Limb (tissue), 2 donors: ENCODE measurements around the gene OBI1.

Experiments
- DNase-seq, 2 donors: peaks; one replicate each; pipeline ENCODE4 v3.0.0-alpha.2; 2016; ENCODE audit errors: extremely low spot score in 2 of 2

Gene OBI1

DNA sequence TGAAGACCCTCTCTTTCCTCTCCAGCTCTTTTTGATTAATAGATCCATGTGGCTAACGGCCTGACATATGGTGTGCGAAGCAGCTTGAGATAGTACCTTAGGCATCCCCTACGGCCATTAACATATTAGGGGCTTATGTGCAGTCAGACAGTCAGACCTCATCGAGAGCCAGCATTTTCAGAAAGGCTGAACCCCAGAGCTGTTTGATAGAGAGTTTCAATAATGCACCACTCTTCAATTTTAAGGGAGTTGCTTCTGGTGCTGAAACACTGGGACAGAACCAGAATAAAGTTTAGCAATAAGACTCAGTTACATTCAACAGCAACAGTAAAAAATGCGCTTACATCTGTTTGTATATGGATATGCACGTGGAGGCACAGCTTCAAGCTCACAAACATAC lies 66.4 kb downstream of the OBI1 start:
- DNase-seq = no peak

DNA sequence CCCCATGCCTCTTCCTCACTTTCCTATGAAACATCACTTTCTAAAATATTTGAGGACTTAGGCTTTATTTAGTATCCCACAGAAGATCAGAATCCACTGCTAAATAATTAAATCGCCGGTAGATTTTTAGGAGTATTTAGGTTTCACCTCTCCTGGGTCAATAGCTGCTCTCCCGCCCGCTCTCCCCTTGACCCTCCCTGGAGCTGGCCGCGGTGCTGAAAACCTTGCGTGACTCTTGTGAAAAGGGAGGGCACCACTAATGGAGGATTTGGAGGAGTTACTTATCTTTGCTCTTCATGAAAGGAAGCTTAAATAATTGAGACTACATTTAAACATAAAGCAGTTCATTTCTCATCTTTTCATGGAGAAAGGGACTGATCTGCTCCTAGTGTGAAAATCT lies 69.7 kb downstream of the OBI1 start:
- DNase-seq = peak in 1 of 2 donors; percentile 71

DNA sequence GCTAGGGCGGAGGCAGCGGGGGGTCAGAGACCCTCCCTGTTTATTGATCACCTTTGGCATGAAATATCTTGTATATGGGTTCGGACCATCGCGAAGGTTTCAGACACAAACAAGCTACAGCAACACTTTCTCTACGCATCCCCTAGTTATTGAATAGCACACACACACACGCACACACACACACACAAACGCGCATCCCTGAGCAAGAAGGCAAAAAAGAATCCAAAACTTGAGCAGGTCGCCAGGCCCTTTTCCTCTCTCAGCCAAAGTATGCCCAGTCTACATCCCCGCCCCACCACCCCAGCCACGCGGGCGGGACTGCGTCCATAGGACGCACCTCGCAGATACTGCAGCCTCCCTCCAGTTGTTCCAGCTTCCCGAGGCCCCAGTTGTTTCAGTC lies 71.6 kb downstream of the OBI1 start:
- peak in 1 of 2 donors; percentile 39 for DNase-seq

DNA sequence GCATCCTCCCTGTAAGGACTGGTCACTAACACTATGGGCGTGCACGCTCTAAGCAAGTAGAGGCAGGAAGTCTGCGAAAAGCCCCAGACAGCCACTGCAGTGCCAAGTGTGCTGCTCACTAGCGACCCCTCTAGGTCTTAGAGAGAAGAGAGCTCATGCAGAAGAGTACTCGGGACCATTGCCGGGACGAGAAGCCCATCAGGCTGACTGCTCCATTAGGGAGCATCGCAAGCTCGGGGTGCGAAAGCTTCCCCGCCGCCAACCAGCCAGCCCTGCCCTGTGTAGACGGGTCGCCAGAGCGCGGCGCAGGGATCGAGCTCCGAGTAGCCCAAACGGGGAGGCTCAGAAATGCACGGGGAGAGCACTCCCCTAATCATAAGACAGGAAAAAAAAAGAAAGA lies 72.2 kb downstream of the OBI1 start:
- peak in 1 of 2 donors; percentile 30 for DNase-seq

DNA sequence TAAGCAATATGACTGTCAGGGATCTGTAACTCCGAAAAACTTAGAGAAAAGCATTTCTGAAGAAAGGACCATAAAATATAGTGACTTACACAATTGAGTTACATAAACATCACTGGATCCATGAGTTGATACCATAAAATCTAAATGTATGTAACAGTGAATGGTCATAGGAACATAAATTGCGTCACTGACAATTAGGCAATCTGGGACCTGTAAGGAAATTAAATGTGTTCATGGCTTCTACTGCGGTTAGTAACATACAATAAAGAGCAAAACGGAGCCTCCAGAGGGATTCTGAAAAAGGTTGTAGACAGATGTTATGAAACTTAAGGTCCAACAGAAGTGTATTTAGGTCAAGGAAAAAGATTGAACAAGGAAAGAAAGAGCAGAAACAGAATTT lies 82.7 kb downstream of the OBI1 start:
- no peak for DNase-seq

DNA sequence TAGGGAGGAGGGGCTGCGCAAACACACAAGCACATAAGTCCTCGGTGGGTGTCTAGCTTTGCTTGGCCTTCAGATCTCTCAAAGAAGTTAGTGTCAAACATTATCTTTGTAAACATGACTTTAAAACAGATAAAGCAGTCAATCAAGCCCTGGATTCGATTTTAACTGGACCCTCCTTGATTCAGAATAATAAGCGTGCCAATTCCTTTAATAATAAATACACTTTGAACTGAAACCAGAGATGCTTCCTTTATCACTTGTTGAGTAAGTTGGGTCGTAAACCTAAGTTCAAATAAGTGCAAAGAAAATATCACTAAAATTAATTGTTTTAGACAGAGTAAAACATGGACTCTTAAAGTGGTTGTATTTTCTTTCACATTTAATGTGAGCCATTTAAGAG lies 86.5 kb downstream of the OBI1 start:
- DNase-seq = no peak

DNA sequence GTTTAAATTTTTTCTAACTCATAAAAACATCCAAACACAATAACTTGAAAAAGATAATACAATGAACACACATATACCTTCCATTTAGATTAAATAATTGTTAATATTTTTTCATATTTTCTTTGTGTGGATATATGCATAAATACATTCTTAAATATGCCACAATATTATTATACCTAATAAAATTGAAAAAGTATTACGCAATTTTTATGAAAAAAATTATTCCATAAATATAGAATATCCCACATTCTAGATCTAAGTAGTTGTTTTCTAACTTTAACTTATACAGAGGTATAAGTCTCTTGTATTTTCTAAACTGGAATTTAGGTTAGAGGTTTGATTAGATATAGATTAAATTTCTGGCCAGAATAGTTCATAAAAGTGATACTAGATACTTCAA lies 89.9 kb downstream of the OBI1 start:
- no peak for DNase-seq

DNA sequence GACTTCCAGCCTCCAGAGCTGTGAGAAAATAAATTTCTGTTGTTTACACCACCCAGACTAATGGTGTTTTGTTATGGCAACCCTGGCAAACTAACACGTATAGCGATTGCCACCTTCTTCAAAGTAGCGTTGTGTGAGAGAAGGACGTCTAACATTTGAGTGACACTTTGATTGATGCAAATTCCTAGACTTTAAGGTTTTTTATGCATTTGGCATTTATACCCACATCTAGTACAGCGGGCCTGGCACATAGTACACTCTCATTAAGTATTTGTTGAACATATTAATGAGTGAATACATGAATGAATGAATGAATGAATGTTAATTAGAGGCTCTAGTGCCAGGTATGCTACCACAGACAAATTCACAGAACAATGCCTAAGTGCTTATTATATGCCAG lies 92.3 kb downstream of the OBI1 start:
- no peak for DNase-seq
